Astrocyte of the spinal cord (primary cell): ENCODE data around the gene PPP1R14C.

ENCODE experiments used
- DNase-seq: peaks from one replicate; pipeline ENCODE4 v3.0.0; 2011; ENCODE audit warnings: low read depth, low spot score
- H3K4me3 ChIP-seq: 2 replicates; pipeline ENCODE4 v1.5.1; 2011; ENCODE audit warnings: low read depth, mild to moderate bottlenecking, low read length, moderate library complexity
- CTCF ChIP-seq: IDR thresholded peaks from 2 replicates; pipeline ENCODE4 v1.5.1; 2012; ENCODE audit warnings: low read depth, mild to moderate bottlenecking, low read length, inconsistent platforms
- in situ Hi-C: cut with HindIII; loops from 2 replicates; pipeline ENCODE4 v1.10.0; 2017; ENCODE audit warnings: low sequenced_read_pairs

Gene PPP1R14C

GRCh38 chr6:150249261-150249660 is 106.4 kb downstream of the PPP1R14C start:
- in situ Hi-C loops: no loop called here
- H3K4me3 ChIP-seq: no peak overlapping the region
- DNase-seq: peak; percentile 47
- no peak for TF ChIP-seq CTCF

GRCh38 chr6:150250826-150251225 is 108.0 kb downstream of the PPP1R14C start:
- H3K4me3 ChIP-seq: no peak overlapping the region
- no peak for TF ChIP-seq CTCF
- peak; percentile 55 for DNase-seq
- in situ Hi-C loops: no loop called here

- peak; percentile 25 for DNase-seq
- H3K4me3 ChIP-seq: no peak overlapping the region
- TF ChIP-seq CTCF: no peak
- in situ Hi-C loops: no loop called here
These were observed 108.8 kb downstream of the PPP1R14C start for GRCh38 chr6:150251566-150252186.

- no peak overlapping the region for H3K4me3 ChIP-seq
- no peak for DNase-seq
- in situ Hi-C loops: no loop called here
- TF ChIP-seq CTCF: no peak
These were observed 110.0 kb downstream of the PPP1R14C start for GRCh38 chr6:150252714-150253444.

GRCh38 chr6:150253489-150253888 is 110.6 kb downstream of the PPP1R14C start:
- in situ Hi-C loops: no loop called here
- TF ChIP-seq CTCF: no peak
- no peak for DNase-seq
- no peak overlapping the region for H3K4me3 ChIP-seq

- in situ Hi-C loops: no loop called here
- TF ChIP-seq CTCF: no peak
- H3K4me3 ChIP-seq: no peak overlapping the region
- no peak for DNase-seq
These were observed 111.9 kb downstream of the PPP1R14C start for GRCh38 chr6:150254770-150255169.
